Measurements from ENCODE around the gene TREH. TPM values are rescaled to one million over a fixed set of nuclear protein-coding genes. Genes with fewer than 3 reads are reported as not detected.

Gene TREH
- total RNA-seq, 2 donors from 2014 or later, result not detected

DNA sequence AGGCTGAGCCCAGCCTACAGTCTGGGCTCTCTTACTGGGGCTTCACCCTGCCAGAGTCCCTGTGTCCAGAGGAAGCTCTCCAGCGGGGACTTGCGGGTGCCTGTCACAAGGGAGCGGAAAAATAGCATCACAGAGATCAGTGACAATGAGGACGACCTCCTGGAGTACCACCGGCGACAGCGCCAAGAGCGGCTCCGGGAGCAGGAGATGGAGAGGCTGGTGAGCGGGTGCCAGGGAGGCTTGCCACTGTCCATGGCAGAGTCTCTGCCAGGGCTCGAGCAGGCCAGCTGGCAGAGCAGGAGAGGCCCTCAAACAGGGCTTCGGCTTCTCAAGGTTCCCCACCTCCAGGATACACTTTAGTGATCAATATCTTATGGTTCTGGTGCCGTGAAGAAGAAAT lies 51.0 kb downstream of the TREH start:
- no peak for DNase-seq (ENCODE audit: low spot score)
- Histone ChIP-seq H3K36me3 (peaks cover 84% of the 10 kb centered on the region), H3K9me3 (no peaks in the 10 kb centered on the region), H3K4me3 (no peak overlapping the region), H3K27ac (peak overlapping the region; percentile 68 to 86), H3K4me1 (peaks cover 0 to 76% of the 10 kb centered on the region in 2 donors), H3K27me3 (no peaks in the 10 kb centered on the region)
- TF ChIP-seq, protein P1, sequence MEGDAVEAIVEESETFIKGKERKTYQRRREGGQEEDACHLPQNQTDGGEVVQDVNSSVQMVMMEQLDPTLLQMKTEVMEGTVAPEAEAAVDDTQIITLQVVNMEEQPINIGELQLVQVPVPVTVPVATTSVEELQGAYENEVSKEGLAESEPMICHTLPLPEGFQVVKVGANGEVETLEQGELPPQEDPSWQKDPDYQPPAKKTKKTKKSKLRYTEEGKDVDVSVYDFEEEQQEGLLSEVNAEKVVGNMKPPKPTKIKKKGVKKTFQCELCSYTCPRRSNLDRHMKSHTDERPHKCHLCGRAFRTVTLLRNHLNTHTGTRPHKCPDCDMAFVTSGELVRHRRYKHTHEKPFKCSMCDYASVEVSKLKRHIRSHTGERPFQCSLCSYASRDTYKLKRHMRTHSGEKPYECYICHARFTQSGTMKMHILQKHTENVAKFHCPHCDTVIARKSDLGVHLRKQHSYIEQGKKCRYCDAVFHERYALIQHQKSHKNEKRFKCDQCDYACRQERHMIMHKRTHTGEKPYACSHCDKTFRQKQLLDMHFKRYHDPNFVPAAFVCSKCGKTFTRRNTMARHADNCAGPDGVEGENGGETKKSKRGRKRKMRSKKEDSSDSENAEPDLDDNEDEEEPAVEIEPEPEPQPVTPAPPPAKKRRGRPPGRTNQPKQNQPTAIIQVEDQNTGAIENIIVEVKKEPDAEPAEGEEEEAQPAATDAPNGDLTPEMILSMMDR (IDR thresholded peaks at IDR 0.05), result no peak

DNA sequence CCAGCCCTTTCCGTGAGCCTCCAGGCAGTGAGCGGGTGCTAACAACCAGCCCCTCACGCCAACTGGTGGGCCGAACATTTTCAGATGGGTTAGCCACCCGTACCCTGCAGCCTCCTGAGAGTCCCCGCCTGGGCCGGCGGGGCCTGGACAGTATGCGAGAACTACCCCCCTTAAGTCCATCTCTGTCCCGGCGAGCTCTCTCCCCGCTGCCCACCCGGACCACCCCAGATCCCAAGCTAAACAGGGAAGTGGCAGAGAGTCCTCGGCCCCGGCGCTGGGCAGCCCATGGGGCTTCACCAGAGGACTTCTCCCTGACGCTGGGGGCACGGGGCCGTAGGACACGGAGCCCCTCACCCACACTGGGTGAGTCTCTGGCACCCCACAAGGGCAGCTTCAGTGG lies 51.4 kb downstream of the TREH start:
- H3K27me3 ChIP-seq, result no peaks in the 10 kb centered on the region
- H3K27ac ChIP-seq, result peak overlapping the region; percentile 68 to 86
- TF ChIP-seq, protein P1 (IDR thresholded peaks at IDR 0.05), result no peak
- peaks cover 80% of the 10 kb centered on the region for H3K36me3 ChIP-seq
- no peak overlapping the region for H3K4me3 ChIP-seq
- DNase-seq (ENCODE audit: low spot score), result no peak
- H3K4me1 ChIP-seq, result peaks cover 0 to 76% of the 10 kb centered on the region in 2 donors
- H3K9me3 ChIP-seq, result no peaks in the 10 kb centered on the region

DNA sequence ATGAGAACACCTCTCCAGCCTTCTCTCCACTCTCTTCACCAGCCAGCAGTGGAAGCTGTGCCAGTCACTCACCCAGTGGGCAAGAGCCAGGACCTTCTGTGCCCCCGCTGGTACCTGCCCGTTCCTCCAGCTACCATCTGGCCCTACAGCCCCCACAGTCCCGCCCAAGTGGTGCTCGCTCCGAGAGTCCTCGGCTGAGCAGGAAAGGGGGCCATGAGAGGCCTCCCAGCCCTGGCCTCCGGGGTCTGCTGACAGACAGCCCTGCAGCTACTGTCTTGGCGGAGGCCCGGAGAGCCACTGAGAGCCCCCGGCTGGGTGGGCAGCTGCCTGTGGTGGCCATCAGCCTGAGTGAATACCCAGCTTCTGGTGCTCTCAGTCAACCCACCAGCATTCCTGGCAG lies 51.9 kb downstream of the TREH start:
- H3K27me3 ChIP-seq, result no peaks in the 10 kb centered on the region
- H3K27ac ChIP-seq, result peak overlapping the region; percentile 68 to 86
- peaks cover 75% of the 10 kb centered on the region for H3K36me3 ChIP-seq
- H3K4me1 ChIP-seq, result peaks cover 0 to 76% of the 10 kb centered on the region in 2 donors
- no peak overlapping the region for H3K4me3 ChIP-seq
- H3K9me3 ChIP-seq, result no peaks in the 10 kb centered on the region
- DNase-seq (ENCODE audit: low spot score), result no peak
- TF ChIP-seq, protein P1 (IDR thresholded peaks at IDR 0.05), result no peak

DNA sequence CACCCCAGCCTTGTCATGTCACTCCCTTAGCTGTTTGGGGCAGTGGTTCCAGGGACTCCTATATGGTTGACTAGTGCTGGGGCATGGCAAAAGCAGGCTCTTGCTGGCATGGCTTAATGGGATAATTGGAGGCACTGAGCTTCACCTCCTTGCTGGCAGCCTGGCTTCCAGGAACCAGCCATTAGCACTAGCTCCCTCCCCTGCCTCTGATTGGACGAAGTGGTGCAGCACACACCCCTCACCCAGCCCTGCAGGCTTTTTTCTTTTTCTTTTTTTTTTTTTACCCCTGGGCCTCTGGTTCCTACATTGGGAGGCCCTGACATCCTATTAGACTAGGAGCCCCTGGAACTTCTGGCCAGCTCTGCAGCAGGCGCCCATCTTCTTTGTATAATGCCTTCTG lies 53.5 kb downstream of the TREH start:
- TF ChIP-seq, protein P1 (IDR thresholded peaks at IDR 0.05), result no peak
- no peak overlapping the region for H3K4me3 ChIP-seq
- DNase-seq (ENCODE audit: low spot score), result no peak
- no peak overlapping the region for H3K27ac ChIP-seq
- H3K4me1 ChIP-seq, result peaks cover 0 to 76% of the 10 kb centered on the region in 2 donors
- H3K27me3 ChIP-seq, result no peaks in the 10 kb centered on the region
- H3K9me3 ChIP-seq, result no peaks in the 10 kb centered on the region
- peaks cover 59% of the 10 kb centered on the region for H3K36me3 ChIP-seq

DNA sequence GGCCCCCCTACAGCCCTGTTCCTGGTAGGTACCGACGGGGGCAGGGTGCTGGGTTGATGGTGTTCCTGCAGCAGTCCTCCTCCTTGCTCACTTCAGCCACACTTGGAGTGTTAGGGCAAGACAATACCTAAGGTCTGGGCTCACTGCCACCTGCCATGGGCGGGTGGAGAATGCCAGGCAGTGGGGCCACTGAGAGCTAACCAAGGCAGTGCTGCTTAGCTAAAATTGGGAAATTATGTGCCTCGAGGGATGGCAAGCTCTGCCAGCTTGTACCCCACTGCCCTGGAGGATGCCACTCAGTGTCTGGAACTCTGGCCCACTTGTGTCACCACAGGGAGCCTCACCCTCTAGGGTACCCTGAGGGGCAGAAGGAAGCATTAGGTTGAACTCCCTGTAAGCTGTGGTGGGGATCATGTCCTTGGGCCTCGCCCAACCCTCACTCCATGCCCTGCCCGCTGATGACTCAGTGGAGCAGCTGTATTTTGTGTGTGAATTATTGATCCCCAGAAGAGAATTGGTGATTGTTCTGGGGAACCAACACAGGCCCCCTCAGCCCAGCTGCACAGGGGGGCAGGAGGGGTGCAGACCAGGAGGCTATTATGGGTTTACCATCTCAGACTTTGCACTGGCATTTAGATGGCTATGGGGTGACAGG lies 54.3 kb downstream of the TREH start:
- Histone ChIP-seq H3K4me1 (peaks cover 0 to 77% of the 10 kb centered on the region in 2 donors), H3K4me3 (no peak overlapping the region), H3K27ac (peak overlapping the region in 1 of 2 donors; percentile 32), H3K36me3 (peaks cover 55% of the 10 kb centered on the region), H3K27me3 (no peaks in the 10 kb centered on the region), H3K9me3 (no peaks in the 10 kb centered on the region)
- no peak for DNase-seq (ENCODE audit: low spot score)
- TF ChIP-seq, protein P1 (IDR thresholded peaks at IDR 0.05), result no peak

DNA sequence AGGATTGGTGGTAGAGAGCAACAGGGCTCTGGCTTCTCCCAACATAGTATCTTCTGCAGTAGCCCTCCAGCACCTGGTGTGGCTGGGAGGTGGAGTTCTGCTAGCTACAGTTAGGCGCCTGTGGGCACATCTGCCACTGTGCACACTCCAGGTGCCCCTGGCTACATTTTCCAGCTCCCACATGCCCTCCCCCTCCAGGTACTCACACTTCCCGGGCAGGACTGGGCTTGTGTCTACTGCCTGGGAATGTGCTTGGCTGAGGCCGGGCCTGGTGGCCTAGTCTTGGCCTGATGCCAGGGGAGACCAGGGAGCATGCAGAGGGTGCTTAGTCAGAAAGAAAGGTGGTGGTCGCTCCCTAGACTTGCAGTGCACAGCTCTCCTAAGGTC lies 56.2 kb downstream of the TREH start:
- H3K27me3 ChIP-seq, result no peaks in the 10 kb centered on the region
- TF ChIP-seq, protein P1 (IDR thresholded peaks at IDR 0.05), result no peak
- H3K27ac ChIP-seq, result peak overlapping the region; percentile 87 to 93
- H3K4me1 ChIP-seq, result peaks cover 0 to 75% of the 10 kb centered on the region in 2 donors
- no peaks in the 10 kb centered on the region for H3K9me3 ChIP-seq
- peaks cover 42% of the 10 kb centered on the region for H3K36me3 ChIP-seq
- H3K4me3 ChIP-seq, result no peak overlapping the region
- no peak for DNase-seq (ENCODE audit: low spot score)

All from right atrium auricular region (tissue), 2 donors.